Measurements from ENCODE around the gene MRPL36. TPM values are rescaled to one million over a fixed set of nuclear protein-coding genes. Genes with fewer than 3 reads are reported as not detected.
"Not testable (repeated sequence)": the region's sequence is repeated elsewhere in the genome, so short reads cannot be mapped to it uniquely, and the experiment has no call there.

The MRPL36 gene
- total RNA-seq, 4 donors from 2014 or later = 37.7 to 63.4 (median 46.7) TPM

- WGBS, 2 donors (ENCODE audit: low coverage in 1 of 2) = 83 to 100% methylated on average over 2 to 5 of the region's 5 CpGs
- Histone ChIP-seq H3K9me3 (no peaks in the 10 kb centered on the region), H3K27ac (no peak overlapping the region), H3K27me3 (no peaks in the 10 kb centered on the region), H3K36me3 (peaks cover 0 to 98% of the 10 kb centered on the region in 2 donors), H3K4me1 (no peaks in the 10 kb centered on the region), H3K4me3 (no peak overlapping the region)
- no peak for TF ChIP-seq CTCF (IDR thresholded peaks at IDR 0.05)
- no peak for TF ChIP-seq EP300 (IDR thresholded peaks at IDR 0.05)
- TF ChIP-seq POLR2AphosphoS5 (IDR thresholded peaks at IDR 0.05) = no peak
- no peak for ATAC-seq
These were observed 19.1 kb upstream of the MRPL36 start for GRCh38 chr5:1818784-1819183.

- 73 to 79% methylated on average over 3 to 11 of the region's 15 CpGs for WGBS, 2 donors (ENCODE audit: low coverage in 1 of 2)
- ATAC-seq = no peak
- TF ChIP-seq POLR2A (IDR thresholded peaks at IDR 0.05) (no peak), POLR2AphosphoS5 (IDR thresholded peaks at IDR 0.05) (no peak), EP300 (IDR thresholded peaks at IDR 0.05) (no peak), CTCF (IDR thresholded peaks at IDR 0.05) (no peak)
- Histone ChIP-seq H3K4me1 (no peaks in the 10 kb centered on the region), H3K36me3 (peaks cover 0 to 98% of the 10 kb centered on the region in 2 donors), H3K27ac (no peak overlapping the region), H3K4me3 (no peak overlapping the region), H3K27me3 (no peaks in the 10 kb centered on the region), H3K9me3 (no peaks in the 10 kb centered on the region)
These were observed 17.8 kb upstream of the MRPL36 start for GRCh38 chr5:1817261-1818043.

- not testable (repeated sequence) for H3K9me3 ChIP-seq, H3K27me3 ChIP-seq, H3K4me3 ChIP-seq, H3K27ac ChIP-seq, H3K4me1 ChIP-seq, ATAC-seq
- peaks cover 0 to 98% of the 10 kb centered on the region in 2 donors for H3K36me3 ChIP-seq
- 90 to 93% methylated on average over 18 of the region's 18 CpGs for WGBS, 2 donors (ENCODE audit: low coverage in 1 of 2)
These were observed 17.0 kb upstream of the MRPL36 start for GRCh38 chr5:1816495-1817089.

- 84 to 89% methylated on average over 10 to 13 of the region's 17 CpGs for WGBS, 2 donors (ENCODE audit: low coverage in 1 of 2)
- peaks cover 0 to 98% of the 10 kb centered on the region in 2 donors for H3K36me3 ChIP-seq
- no peak overlapping the region for H3K27ac ChIP-seq
- no peak for TF ChIP-seq EP300 (IDR thresholded peaks at IDR 0.05)
- no peak for TF ChIP-seq CTCF (IDR thresholded peaks at IDR 0.05)
- TF ChIP-seq POLR2AphosphoS5 (IDR thresholded peaks at IDR 0.05) = no peak
- no peak for TF ChIP-seq POLR2A (IDR thresholded peaks at IDR 0.05)
- no peaks in the 10 kb centered on the region for H3K9me3 ChIP-seq
- no peak overlapping the region for H3K4me3 ChIP-seq
- H3K27me3 ChIP-seq = no peaks in the 10 kb centered on the region
- ATAC-seq = no peak
- no peaks in the 10 kb centered on the region for H3K4me1 ChIP-seq
These were observed 16.2 kb upstream of the MRPL36 start for GRCh38 chr5:1815881-1816292.

GRCh38 chr5:1815071-1815786 lies 15.6 kb upstream of the MRPL36 start:
- 90 to 95% methylated on average over 5 to 6 of the region's 18 CpGs for WGBS, 2 donors (ENCODE audit: low coverage in 1 of 2)
- Histone ChIP-seq H3K36me3 (peaks cover 0 to 98% of the 10 kb centered on the region in 2 donors), H3K9me3 (no peaks in the 10 kb centered on the region), H3K27ac (no peak overlapping the region), H3K4me3 (no peak overlapping the region), H3K4me1 (no peaks in the 10 kb centered on the region), H3K27me3 (no peaks in the 10 kb centered on the region)
- TF ChIP-seq CTCF (IDR thresholded peaks at IDR 0.05) (no peak), POLR2A (IDR thresholded peaks at IDR 0.05) (no peak), EP300 (IDR thresholded peaks at IDR 0.05) (no peak)
- ATAC-seq = no peak

All from gastroesophageal sphincter (tissue), 4 donors.